Bronchial epithelial cell (primary cell): Measurements from ENCODE around the gene SDF2L1. TPM values are rescaled to one million over a fixed set of nuclear protein-coding genes. Genes with fewer than 3 reads are reported as not detected.

ENCODE experiments used
- DNase-seq: peaks from one replicate; pipeline ENCODE4 v3.0.0-alpha.2; 2010; ENCODE audit warnings: low read depth
- FAIRE-seq: peaks from 2 replicates; lab custom pipeline; 2011; peaks lifted over from hg19 to GRCh38; lab: Jason Lieb, UNC
- H3K27me3 ChIP-seq: 2 replicates; pipeline ENCODE4 v1.5.1; 2011; ENCODE audit warnings: low read length; ENCODE audit not compliant: control insufficient read depth, insufficient read depth
- H3K36me3 ChIP-seq: 2 replicates; pipeline ENCODE4 v1.5.1; 2011; ENCODE audit warnings: low read length; ENCODE audit not compliant: control insufficient read depth, insufficient read depth
- H3K4me3 ChIP-seq: 2 replicates; pipeline ENCODE4 v1.5.1; 2011; ENCODE audit warnings: mild to moderate bottlenecking, low read depth, low read length, control low read depth
- CTCF ChIP-seq: IDR thresholded peaks from 2 replicates; pipeline ENCODE4 v1.5.1; 2011; ENCODE audit warnings: mild to moderate bottlenecking, moderate library complexity, low read length, control low read depth, inconsistent platforms; ENCODE audit not compliant: insufficient read depth, severe bottlenecking
- total RNA-seq: library from RNA; depleted of rRNA; stranded (reverse); fragments of >200 nt; gene quantifications from 2 replicates; pipeline ENCODE4 v1.2.1, GENCODE V29; 2014

The SDF2L1 gene
- total RNA-seq, 1 donor from 2014 or later = 67.9 TPM

DNA sequence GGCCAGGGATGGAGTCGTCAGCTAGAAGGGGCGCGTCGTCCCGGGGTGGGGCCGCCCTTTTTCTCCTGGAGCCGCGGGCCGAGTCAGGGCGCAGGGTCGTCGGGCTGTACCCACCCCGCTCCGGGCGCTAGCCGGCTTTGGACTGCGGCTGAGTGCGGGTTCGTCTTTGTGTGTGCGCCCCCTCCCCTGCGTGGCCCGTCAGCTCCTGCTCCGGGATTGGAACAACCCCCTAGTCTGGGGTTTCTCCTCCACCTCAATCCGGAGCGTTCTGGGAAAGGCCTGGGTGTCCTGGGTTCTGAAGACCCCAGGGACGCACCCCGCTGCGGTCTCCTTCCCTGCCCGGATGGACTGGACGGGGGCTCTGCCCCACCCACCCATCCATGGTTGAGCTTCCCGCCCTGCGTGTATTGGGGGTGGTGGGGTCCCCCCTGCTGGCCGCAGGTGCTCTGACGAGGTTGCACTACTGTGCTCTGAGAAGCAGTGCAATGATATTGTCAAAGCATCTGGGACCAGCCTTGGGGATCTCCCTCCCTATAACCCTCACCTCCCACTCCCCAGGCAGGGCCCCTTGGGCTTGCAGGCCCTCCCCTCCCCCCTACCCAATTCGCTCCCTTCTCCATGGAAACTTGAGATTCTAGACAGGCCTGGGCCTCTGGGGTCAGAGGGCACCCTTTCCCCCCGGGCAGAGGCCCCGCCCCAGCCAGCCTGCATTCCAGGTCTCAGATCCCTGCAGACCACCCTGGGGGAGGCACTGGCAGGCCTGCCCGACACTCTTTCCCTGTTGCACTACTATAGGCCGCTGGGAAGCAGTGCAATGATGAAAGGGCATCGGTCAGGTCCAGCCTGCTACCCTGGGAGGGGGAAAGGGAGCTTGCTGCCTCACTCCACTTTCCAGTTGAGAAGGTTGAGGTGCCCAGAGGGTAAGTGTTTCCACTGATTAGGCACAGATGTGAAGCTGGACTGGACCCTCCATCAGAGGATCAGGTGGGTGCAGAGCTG lies 10.7 kb downstream of the SDF2L1 start:
- Histone ChIP-seq H3K27me3 (no peaks in the 10 kb centered on the region), H3K36me3 (peaks cover 1% of the 10 kb centered on the region), H3K4me3 (peak overlapping the region; percentile 64)
- TF ChIP-seq CTCF = no peak
- DNase-seq (no peak), FAIRE-seq (no peak)

GRCh38 chr22:21657020-21657359 lies 14.9 kb downstream of the SDF2L1 start:
- TF ChIP-seq CTCF = no peak
- H3K4me3 ChIP-seq = peak overlapping the region; percentile 42
- FAIRE-seq (no peak), DNase-seq (no peak)
- no peaks in the 10 kb centered on the region for H3K36me3 ChIP-seq
- H3K27me3 ChIP-seq = peaks cover 2% of the 10 kb centered on the region

GRCh38 chr22:21657360-21658032 lies 15.4 kb downstream of the SDF2L1 start:
- DNase-seq (no peak), FAIRE-seq (no peak)
- peaks cover 2% of the 10 kb centered on the region for H3K27me3 ChIP-seq
- H3K4me3 ChIP-seq = peak overlapping the region; percentile 42
- peak; percentile 17 for TF ChIP-seq CTCF
- no peaks in the 10 kb centered on the region for H3K36me3 ChIP-seq

GRCh38 chr22:21659864-21660525 lies 17.9 kb downstream of the SDF2L1 start:
- no peak overlapping the region for H3K4me3 ChIP-seq
- FAIRE-seq = no peak
- H3K36me3 ChIP-seq = no peaks in the 10 kb centered on the region
- TF ChIP-seq CTCF = no peak
- H3K27me3 ChIP-seq = peaks cover 2% of the 10 kb centered on the region
- DNase-seq = no peak

GRCh38 chr22:21660904-21661303 lies 18.8 kb downstream of the SDF2L1 start:
- FAIRE-seq (no peak), DNase-seq (no peak)
- H3K27me3 ChIP-seq = peaks cover 2% of the 10 kb centered on the region
- no peaks in the 10 kb centered on the region for H3K36me3 ChIP-seq
- no peak for TF ChIP-seq CTCF
- H3K4me3 ChIP-seq = no peak overlapping the region
